MM.1S (cell line): ENCODE data around the gene CRYBA2.

Experiments used
- CTCF ChIP-seq: fragments of 300-600 bp; sonication (generic); IDR thresholded peaks from 2 replicates; pipeline ENCODE4 v1.5.1; 2016; ENCODE audit warnings: antibody characterized with exemption, low read length, mixed read lengths
- EZH2 ChIP-seq: fragments of 300-600 bp; sonication (generic); optimal IDR thresholded peaks from 2 replicates; pipeline ENCODE3; 2017; ENCODE audit warnings: low read depth, mild to moderate bottlenecking, antibody characterized with exemption, low read length, mixed read lengths

DNA sequence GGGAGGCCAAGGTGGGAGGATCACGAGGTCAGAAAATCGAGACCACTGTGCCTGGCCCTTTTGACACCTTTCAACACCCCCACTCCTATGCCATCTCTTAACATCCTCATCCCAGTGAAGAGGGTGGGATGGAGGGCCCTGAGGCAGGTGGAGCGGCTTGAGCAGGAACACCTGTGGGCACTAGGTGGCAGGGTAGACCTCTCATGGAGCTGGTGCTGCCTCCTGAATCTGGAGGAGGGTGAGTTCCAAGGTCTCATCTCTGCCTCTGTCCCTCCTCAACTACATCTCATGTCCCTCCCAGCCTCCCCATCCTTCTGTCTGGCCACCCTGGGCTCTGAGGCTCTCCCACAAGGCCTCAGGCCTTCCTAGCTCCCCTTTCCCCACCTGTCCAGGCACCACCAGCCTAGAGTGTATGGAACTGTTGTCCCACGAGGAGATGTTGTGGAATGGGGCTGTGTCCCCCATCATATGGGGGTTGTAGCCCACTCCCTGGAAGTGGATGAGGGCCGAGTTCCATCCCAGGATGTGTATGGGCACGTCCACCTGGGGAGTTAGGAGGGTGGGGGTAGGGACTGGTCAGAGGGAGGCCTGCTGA, 17.0 kb upstream of the CRYBA2 start:
- TF ChIP-seq EZH2 (no peak), CTCF (peak; percentile 67)
